Measurements from ENCODE around the gene PSEN1.

Gene PSEN1

DNA sequence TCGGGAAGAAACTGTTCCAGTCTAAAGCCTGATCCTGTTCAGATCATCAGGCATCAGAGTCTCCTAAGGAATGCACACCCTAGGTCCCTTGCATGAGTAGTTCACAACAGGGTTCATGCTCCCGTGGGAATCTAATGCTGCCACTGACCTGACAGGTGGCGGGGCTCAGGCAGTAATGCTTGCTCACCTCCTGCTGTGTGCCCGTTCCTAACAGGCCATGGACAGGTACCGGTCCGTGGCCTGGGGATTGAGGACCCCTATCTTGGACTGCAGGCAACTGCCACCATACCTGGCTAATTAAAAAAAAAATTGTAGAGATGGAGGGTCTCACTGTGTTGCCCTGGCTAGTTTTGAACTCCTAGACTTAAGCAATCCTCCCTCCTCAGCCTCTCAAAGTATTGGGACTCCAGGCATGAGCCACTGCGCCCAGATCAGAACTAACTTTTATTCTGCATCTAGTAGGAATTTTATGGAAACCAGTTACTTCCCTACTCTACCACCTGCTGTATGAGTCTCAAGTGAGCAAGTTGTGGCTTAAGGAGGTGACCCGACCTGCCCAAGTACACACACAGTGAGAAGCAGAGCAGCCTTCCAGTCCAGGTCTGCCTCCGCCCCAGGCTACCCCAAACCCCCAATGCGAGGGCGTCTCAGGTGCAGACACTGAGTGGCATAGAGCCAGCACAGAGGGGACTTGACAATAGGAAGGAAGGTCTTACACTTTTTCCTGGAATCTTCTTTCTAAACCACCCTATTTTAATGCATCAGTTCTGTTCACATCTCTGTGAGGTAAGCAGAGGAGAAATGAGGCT lies 98.5 kb downstream of the PSEN1 start:
- no peak for DNase-seq (ENCODE audit: insufficient read length, low spot score)
- no peak for TF ChIP-seq SPI1 (IDR thresholded peaks at IDR 0.05; ENCODE audit: low read depth, low read length)
- no peak for TF ChIP-seq PAX5 (IDR thresholded peaks at IDR 0.05; ENCODE audit: insufficient read depth, low read length, severe bottlenecking)
- no peak for TF ChIP-seq POLR2A (IDR thresholded peaks at IDR 0.05; ENCODE audit: low read depth, low read length)
- no peak for TF ChIP-seq POLR2AphosphoS5 (IDR thresholded peaks at IDR 0.05; ENCODE audit: low read depth, low read length)
- no peak for FAIRE-seq

DNA sequence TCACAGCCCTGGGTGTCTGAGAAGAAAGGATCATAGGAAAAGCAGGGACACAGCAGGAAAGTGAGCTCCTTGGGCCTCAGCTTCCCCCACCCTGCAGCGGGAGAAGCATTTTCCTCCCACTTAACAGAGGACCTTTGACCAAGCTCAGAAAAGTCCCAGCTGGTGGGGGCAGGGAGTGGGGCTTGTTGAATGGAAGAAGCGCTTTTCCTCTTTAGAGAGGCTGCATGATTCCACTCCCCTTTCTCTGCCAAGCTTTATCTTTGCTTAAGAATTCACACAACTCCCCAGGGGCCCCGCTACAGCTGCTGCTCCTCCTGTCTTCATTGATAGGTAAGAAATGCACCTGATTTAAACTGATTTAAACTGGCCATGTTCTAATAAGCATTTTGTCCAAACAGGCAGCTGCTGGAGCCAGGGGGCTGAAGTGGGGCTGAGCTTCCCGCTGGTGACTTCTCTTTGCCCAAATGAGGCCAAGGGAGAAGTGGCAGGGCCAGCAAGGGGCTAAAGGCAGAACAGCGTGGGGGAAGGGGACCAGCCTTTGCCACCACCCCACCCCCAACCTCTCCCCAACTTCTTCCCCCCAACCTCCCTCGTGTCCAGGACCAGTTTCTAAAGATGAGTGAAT lies 99.3 kb downstream of the PSEN1 start:
- no peak for FAIRE-seq
- TF ChIP-seq POU2F2 (IDR thresholded peaks at IDR 0.05; ENCODE audit: low read depth, low read length) (no peak), TAF1 (IDR thresholded peaks at IDR 0.05; ENCODE audit: low read depth, low read length) (no peak), PAX5 (IDR thresholded peaks at IDR 0.05; ENCODE audit: insufficient read depth, low read length, severe bottlenecking) (no peak), POLR2AphosphoS5 (IDR thresholded peaks at IDR 0.05; ENCODE audit: low read depth, low read length) (no peak)
- DNase-seq (ENCODE audit: insufficient read length, low spot score) = no peak

DNA sequence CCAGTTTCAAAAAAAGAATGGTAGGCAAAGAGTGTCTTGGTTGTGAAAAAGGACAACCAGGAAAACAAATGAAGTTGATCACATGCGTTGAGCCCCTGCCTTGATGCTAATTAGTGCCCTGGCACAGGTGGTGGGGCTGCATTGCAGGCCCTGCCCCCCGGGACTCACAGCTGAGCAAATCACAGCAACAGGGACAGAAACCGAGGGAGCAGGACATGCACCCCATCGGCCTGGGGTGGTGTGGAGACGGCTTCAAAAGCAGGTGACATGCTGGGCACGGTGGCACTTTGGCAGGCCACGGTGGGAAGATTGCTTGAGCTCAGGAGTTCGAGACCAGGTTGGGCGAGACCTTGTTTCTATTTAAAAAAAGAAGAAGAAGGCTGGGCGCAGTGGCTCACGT lies 99.8 kb downstream of the PSEN1 start:
- DNase-seq (ENCODE audit: insufficient read length, low spot score) (no peak), FAIRE-seq (no peak)
- TF ChIP-seq POLR2AphosphoS5 (IDR thresholded peaks at IDR 0.05; ENCODE audit: low read depth, low read length) (no peak), POU2F2 (IDR thresholded peaks at IDR 0.05; ENCODE audit: low read depth, low read length) (no peak), SPI1 (IDR thresholded peaks at IDR 0.05; ENCODE audit: low read depth, low read length) (no peak), TAF1 (IDR thresholded peaks at IDR 0.05; ENCODE audit: low read depth, low read length) (no peak), POLR2A (IDR thresholded peaks at IDR 0.05; ENCODE audit: low read depth, low read length) (no peak)

DNA sequence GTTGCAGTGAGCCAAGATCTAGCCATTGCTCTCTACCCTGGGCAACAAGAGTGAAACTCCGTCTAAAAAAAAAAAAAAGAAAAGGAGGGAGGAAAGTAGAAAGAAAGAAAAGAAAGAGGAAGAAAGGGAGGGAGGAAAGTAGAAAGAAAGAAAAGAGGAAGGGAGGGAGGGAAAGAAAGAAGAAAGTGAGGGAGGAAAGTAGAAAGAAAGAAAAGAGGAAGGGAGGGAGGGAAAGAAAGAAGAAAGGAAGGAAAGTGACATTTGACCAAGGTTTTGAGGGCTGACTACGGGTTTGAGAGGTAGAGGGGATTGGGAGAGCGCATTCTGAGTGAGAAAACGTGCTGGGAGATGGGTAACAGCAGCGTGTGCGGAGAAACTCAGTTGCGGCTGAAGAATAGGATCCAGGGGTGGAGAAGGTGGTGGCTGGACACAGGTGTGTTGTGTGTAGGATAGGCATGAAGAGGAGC lies 100.5 kb downstream of the PSEN1 start:
- FAIRE-seq (peak; percentile 50), DNase-seq (ENCODE audit: insufficient read length, low spot score) (no peak)
- TF ChIP-seq POLR2AphosphoS5 (IDR thresholded peaks at IDR 0.05; ENCODE audit: low read depth, low read length) = no peak
- no peak for TF ChIP-seq SPI1 (IDR thresholded peaks at IDR 0.05; ENCODE audit: low read depth, low read length)
- TF ChIP-seq POU2F2 (IDR thresholded peaks at IDR 0.05; ENCODE audit: low read depth, low read length) = no peak
- TF ChIP-seq POLR2A (IDR thresholded peaks at IDR 0.05; ENCODE audit: low read depth, low read length) = no peak
- TF ChIP-seq PAX5 (IDR thresholded peaks at IDR 0.05; ENCODE audit: insufficient read depth, low read length, severe bottlenecking) = no peak
- no peak for TF ChIP-seq TAF1 (IDR thresholded peaks at IDR 0.05; ENCODE audit: low read depth, low read length)

DNA sequence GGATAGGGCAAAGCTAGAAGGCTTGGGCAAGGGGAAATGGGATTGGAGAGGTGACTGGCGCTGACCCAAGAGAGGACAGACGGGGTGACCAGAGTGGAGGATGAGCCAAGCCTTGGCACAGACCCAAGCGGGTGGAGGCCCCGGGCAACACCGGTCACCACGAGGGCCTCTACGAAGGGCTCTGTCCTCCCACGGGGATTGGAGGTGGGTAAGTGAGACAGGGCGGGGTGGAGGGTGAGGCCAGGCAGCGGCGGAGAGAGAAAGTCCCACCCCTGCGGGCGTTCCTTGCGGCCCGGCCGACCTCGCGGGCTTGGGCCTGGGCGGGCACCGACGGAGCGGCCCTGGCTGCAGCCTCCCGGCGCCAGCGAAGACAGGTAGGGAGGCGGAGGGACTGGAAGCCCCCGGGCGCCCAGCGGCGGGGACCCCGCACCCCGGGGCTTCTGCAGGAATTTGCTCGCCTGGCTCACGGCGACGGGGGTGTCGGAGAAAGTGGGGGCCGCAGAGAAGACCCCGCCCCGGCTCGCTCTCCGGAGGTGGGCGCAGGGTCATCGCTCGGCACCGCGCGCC lies 101.0 kb downstream of the PSEN1 start, which contains the start of gene PAPLN:
TSS of gene PAPLN (plus strand) at position 288 of the 567 bp plus-strand sequence. CDS start 2,273 bp downstream, outside the sequence.
- DNase-seq (ENCODE audit: insufficient read length, low spot score) (no peak), FAIRE-seq (peak; percentile 63)
- TF ChIP-seq TAF1 (IDR thresholded peaks at IDR 0.05; ENCODE audit: low read depth, low read length) = no peak
- no peak for TF ChIP-seq POU2F2 (IDR thresholded peaks at IDR 0.05; ENCODE audit: low read depth, low read length)
- no peak for TF ChIP-seq POLR2AphosphoS5 (IDR thresholded peaks at IDR 0.05; ENCODE audit: low read depth, low read length)
- no peak for TF ChIP-seq SPI1 (IDR thresholded peaks at IDR 0.05; ENCODE audit: low read depth, low read length)
- no peak for TF ChIP-seq POLR2A (IDR thresholded peaks at IDR 0.05; ENCODE audit: low read depth, low read length)
- TF ChIP-seq PAX5 (IDR thresholded peaks at IDR 0.05; ENCODE audit: insufficient read depth, low read length, severe bottlenecking) = no peak

DNA sequence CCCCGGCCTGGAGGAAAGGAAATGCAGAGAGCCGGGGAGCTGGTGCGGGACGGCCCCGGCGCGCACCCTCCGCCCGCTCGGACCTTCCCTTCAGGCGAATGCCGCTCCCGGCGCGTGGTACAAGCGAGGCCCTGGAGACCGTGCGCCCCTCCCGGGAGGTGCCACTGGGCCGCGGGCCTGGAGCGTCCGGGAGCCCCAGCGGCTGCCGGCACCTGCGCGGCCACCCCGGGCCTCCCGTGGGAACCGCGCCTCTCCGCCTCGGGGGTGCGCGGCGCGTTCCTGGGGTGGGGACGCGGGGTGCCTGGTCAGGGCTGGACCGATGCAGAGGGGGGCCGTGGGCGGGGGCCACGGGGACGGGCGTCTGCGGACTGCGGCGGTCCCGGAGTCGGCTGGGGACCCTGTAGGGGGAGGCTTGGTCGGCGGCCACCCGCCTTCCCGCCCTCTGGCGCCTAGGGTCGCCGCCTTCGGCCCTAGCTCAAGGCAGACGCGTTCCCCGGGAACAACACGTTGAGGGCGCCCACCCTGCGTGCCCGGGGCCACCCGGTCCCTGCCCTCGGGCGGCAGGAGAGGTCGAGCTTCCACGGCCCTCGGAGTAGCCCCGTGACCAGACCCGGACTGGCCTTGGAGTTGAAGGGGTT lies 101.6 kb downstream of the PSEN1 start:
- no peak for DNase-seq (ENCODE audit: insufficient read length, low spot score)
- no peak for FAIRE-seq

DNA sequence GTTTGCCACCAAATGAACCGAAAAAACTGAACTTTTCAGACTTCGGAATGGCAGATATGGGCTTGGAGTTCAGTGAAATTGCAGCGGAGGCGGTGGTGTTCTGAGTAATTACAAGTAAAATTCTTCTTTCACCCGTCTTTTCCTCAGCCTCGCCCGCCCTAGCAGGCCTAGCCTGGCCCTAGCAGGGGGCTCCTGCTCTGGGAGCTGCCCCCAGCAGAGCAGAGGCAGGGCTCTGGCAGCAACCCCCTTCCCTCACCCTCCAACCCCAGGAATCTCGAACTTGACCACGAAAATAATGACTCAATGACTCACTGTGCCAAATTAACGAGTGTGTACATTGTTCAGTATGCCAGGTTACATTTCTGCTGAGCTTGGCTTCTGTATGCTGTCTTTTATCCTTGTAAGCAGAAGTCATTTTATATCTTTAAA lies 102.1 kb downstream of the PSEN1 start:
- FAIRE-seq (peak; percentile 71), DNase-seq (ENCODE audit: insufficient read length, low spot score) (no peak)
- TF ChIP-seq PAX5 (IDR thresholded peaks at IDR 0.05; ENCODE audit: insufficient read depth, low read length, severe bottlenecking) (no peak), TAF1 (IDR thresholded peaks at IDR 0.05; ENCODE audit: low read depth, low read length) (no peak), SPI1 (IDR thresholded peaks at IDR 0.05; ENCODE audit: low read depth, low read length) (no peak), POLR2AphosphoS5 (IDR thresholded peaks at IDR 0.05; ENCODE audit: low read depth, low read length) (no peak), POLR2A (IDR thresholded peaks at IDR 0.05; ENCODE audit: low read depth, low read length) (no peak), POU2F2 (IDR thresholded peaks at IDR 0.05; ENCODE audit: low read depth, low read length) (no peak)

More for the DNA sequence above, 101.6 kb downstream of the PSEN1 start:
- TF ChIP-seq POLR2A (IDR thresholded peaks at IDR 0.05; ENCODE audit: low read depth, low read length) (no peak), TAF1 (IDR thresholded peaks at IDR 0.05; ENCODE audit: low read depth, low read length) (no peak), SPI1 (IDR thresholded peaks at IDR 0.05; ENCODE audit: low read depth, low read length) (no peak), POLR2AphosphoS5 (IDR thresholded peaks at IDR 0.05; ENCODE audit: low read depth, low read length) (no peak), POU2F2 (IDR thresholded peaks at IDR 0.05; ENCODE audit: low read depth, low read length) (no peak), PAX5 (IDR thresholded peaks at IDR 0.05; ENCODE audit: insufficient read depth, low read length, severe bottlenecking) (no peak)

DNA sequence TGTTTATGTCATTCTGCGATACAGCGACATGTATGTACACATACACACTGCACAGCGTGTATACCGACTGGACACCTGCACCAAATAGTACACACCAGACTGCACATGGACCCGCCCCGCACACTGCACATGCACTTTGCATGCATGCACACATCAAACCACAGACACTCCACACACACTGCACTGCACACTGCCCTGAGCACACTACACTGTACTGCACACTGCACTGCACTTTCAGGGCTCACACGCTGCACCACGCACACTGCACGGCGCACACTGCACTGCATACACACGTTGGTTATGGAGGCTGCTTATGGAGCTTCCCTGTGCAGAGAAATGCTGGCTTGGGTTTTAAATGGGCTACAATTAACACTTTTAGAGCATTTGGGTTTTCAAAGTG lies 102.6 kb downstream of the PSEN1 start:
- DNase-seq (ENCODE audit: insufficient read length, low spot score) (no peak), FAIRE-seq (peak; percentile 66)
- no peak for TF ChIP-seq PAX5 (IDR thresholded peaks at IDR 0.05; ENCODE audit: insufficient read depth, low read length, severe bottlenecking)
- no peak for TF ChIP-seq SPI1 (IDR thresholded peaks at IDR 0.05; ENCODE audit: low read depth, low read length)
- TF ChIP-seq POU2F2 (IDR thresholded peaks at IDR 0.05; ENCODE audit: low read depth, low read length) = no peak
- no peak for TF ChIP-seq TAF1 (IDR thresholded peaks at IDR 0.05; ENCODE audit: low read depth, low read length)
- TF ChIP-seq POLR2AphosphoS5 (IDR thresholded peaks at IDR 0.05; ENCODE audit: low read depth, low read length) = no peak
- TF ChIP-seq POLR2A (IDR thresholded peaks at IDR 0.05; ENCODE audit: low read depth, low read length) = no peak

All from GM12891 (cell line).